Measurements from ENCODE around the gene KRTAP4-12. TPM values are rescaled to one million over a fixed set of nuclear protein-coding genes. Genes with fewer than 3 reads are reported as not detected.
"Not testable (repeated sequence)": the region's sequence is repeated elsewhere in the genome, so short reads cannot be mapped to it uniquely, and the experiment has no call there.

Gene KRTAP4-12
- total and polyA plus RNA-seq, 2 experiments from 2014 or later = not detected

DNA sequence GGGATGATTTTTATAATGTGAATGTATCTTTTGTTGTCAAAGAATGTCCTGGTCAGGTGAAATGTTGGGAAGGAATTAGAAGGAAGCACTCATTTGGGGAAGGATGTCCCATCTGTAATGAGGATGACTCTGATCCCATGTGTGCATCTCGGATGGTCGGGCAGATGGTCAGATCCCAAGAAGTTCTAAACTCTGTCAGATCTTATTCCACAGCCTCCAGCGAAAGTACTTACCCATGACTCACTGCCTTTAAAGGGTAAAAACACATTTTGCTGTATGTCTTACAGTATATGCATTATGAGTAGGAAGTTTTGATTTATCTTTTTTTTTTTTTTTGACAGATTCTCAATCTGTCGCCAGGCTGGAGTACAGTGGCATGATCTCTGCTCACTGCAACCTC lies 5.3 kb downstream of the KRTAP4-12 start:
- no peak overlapping the region for H3K4me3 ChIP-seq
- H3K27ac ChIP-seq = no peak overlapping the region
- TF ChIP-seq, protein P1, sequence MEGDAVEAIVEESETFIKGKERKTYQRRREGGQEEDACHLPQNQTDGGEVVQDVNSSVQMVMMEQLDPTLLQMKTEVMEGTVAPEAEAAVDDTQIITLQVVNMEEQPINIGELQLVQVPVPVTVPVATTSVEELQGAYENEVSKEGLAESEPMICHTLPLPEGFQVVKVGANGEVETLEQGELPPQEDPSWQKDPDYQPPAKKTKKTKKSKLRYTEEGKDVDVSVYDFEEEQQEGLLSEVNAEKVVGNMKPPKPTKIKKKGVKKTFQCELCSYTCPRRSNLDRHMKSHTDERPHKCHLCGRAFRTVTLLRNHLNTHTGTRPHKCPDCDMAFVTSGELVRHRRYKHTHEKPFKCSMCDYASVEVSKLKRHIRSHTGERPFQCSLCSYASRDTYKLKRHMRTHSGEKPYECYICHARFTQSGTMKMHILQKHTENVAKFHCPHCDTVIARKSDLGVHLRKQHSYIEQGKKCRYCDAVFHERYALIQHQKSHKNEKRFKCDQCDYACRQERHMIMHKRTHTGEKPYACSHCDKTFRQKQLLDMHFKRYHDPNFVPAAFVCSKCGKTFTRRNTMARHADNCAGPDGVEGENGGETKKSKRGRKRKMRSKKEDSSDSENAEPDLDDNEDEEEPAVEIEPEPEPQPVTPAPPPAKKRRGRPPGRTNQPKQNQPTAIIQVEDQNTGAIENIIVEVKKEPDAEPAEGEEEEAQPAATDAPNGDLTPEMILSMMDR (IDR thresholded peaks at IDR 0.05; ENCODE audit: low read depth, low read length) = no peak
- H3K9me3 ChIP-seq (ENCODE audit: low read depth) = no peaks in the 10 kb centered on the region
- H3K4me1 ChIP-seq (ENCODE audit: low read depth) = no peaks in the 10 kb centered on the region
- H3K36me3 ChIP-seq = no peaks in the 10 kb centered on the region
- no peaks in the 10 kb centered on the region for H3K27me3 ChIP-seq
- DNase-seq (ENCODE audit: low read depth in 1 of 2, low spot score in 1 of 2) = no peak

DNA sequence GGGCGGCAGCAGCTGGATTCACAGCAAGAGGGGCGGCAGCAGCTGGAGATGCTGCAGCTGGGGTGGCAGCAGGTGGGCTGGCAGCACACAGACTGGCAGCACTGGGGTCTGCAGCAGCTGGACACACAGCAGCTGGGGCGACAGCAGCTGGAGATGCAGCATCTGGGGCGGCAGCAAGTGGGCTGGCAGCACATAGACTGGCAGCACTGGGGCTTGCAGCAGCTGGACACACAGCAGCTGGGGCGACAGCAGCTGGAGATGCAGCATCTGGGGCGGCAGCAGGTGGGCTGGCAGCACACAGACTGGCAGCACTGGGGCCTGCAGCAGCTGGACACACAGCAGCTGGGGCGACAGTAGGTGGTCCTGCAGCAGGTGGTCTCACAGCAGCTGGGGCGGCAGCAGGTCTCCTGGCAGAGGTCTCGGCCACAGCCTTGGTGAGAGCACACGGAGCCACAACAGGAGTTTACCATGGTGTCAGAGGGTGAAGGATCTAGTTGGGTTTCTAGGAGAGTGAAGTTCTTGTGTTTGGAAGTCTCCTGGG lies 6.1 kb downstream of the KRTAP4-12 start, which contains the start of gene KRTAP4-11:
TSS of gene KRTAP4-11 (minus strand) at position 528 of the 541 bp plus-strand sequence. CDS start at position 470, 58 bp downstream.
- H3K27me3 ChIP-seq; DNase-seq (ENCODE audit: low read depth in 1 of 2, low spot score in 1 of 2); H3K36me3 ChIP-seq; H3K9me3 ChIP-seq (ENCODE audit: low read depth); H3K27ac ChIP-seq; H3K4me3 ChIP-seq; H3K4me1 ChIP-seq (ENCODE audit: low read depth): not testable (repeated sequence)

DNA sequence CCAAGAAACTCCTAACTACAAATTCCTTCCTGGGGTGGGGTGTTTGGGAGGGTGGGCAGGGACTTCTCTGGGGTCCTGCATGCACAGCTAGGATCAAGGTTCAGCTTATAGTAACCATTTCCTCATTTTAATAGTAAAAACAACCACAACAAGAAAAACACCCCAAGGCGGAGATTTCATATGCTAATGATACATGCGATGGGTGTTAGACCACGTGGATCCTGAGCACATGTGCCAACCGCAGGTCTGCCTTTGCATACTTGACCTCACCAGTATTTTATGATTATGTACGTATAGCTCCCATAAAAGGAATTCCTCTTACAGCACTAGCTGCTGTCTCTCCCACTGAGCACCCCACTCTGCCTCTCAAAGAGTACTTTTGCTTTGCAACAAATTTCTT lies 7.7 kb downstream of the KRTAP4-12 start:
- no peaks in the 10 kb centered on the region for H3K36me3 ChIP-seq
- no peaks in the 10 kb centered on the region for H3K9me3 ChIP-seq (ENCODE audit: low read depth)
- no peak overlapping the region for H3K27ac ChIP-seq
- H3K4me3 ChIP-seq = no peak overlapping the region
- TF ChIP-seq, protein P1 (IDR thresholded peaks at IDR 0.05; ENCODE audit: low read depth, low read length) = no peak
- no peaks in the 10 kb centered on the region for H3K27me3 ChIP-seq
- no peak for DNase-seq (ENCODE audit: low read depth in 1 of 2, low spot score in 1 of 2)
- H3K4me1 ChIP-seq (ENCODE audit: low read depth) = no peaks in the 10 kb centered on the region

DNA sequence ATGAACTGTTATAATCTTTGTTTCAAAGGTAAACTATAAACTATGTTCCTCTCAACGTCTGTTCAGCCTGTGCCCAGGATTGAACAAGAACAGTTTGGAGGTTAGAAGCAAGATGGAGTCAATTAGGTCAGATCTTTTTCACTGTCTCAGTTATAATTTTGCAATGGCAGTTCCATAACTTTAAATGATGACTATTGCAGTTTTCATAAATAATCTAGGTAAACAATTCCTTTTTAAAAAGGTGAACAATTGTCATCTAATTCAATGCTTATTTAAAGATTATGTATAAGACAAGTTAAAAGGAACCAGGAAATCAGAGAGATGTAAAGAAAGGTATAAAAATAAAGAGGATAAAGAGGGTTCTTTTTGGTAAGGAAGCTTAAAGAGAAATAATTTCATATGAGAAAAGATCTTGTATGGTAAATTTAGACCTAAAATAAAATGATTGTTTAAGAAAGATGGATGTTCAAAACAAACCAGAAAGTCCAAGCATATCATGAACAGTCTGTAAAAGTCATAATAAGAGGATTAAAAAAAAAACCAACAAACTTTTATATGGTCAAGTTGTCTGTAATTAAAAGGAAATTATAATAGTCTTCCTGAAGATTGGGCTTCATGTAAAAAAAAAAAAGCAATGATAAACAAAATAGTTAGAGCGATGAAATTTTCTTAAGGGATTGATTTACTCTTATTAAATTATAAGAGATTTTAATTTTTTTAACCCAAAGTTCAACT lies 12.7 kb downstream of the KRTAP4-12 start:
- no peaks in the 10 kb centered on the region for H3K9me3 ChIP-seq (ENCODE audit: low read depth)
- DNase-seq (ENCODE audit: low read depth in 1 of 2, low spot score in 1 of 2) = no peak

DNA sequence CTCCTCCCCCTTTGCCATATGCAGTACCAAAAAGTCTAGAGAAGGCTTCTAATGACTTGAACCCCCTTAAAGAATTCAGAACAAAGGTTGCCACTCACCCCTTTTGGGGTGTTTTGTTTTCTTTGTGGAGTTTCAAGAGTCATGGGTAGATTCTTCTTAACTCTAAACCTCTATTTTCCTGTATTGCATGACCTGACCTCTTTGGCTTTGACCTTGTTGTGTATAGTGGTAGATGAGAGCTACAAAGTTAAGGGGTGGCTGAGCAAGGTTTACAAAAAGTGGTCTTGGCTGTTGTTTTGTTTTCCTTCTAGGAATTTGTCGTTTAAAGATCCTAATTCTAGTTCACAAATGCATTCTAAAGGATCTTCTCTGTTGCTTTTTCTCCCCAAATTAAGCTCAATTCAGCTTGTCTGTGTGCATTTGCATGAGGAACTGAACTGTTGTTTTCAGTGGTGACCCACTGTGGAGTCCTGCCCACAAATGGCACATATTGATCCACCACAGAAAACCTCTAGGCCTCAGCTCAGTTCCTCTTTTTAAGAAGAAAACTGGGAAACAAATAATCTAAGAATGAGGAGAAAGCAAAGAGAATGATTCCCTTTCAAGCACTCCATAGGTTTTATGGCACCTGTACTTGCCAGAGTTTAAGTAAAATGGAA lies 15.1 kb downstream of the KRTAP4-12 start:
- H3K27me3 ChIP-seq; H3K4me3 ChIP-seq; DNase-seq (ENCODE audit: low read depth in 1 of 2, low spot score in 1 of 2); H3K9me3 ChIP-seq (ENCODE audit: low read depth); H3K36me3 ChIP-seq; H3K4me1 ChIP-seq (ENCODE audit: low read depth); H3K27ac ChIP-seq: not testable (repeated sequence)

More for the DNA sequence above, 12.7 kb downstream of the KRTAP4-12 start:
- Histone ChIP-seq H3K36me3 (no peaks in the 10 kb centered on the region), H3K27ac (no peak overlapping the region), H3K27me3 (no peaks in the 10 kb centered on the region), H3K4me1 (ENCODE audit: low read depth) (no peaks in the 10 kb centered on the region), H3K4me3 (no peak overlapping the region)
- TF ChIP-seq, protein P1 (IDR thresholded peaks at IDR 0.05; ENCODE audit: low read depth, low read length) = no peak

DNA sequence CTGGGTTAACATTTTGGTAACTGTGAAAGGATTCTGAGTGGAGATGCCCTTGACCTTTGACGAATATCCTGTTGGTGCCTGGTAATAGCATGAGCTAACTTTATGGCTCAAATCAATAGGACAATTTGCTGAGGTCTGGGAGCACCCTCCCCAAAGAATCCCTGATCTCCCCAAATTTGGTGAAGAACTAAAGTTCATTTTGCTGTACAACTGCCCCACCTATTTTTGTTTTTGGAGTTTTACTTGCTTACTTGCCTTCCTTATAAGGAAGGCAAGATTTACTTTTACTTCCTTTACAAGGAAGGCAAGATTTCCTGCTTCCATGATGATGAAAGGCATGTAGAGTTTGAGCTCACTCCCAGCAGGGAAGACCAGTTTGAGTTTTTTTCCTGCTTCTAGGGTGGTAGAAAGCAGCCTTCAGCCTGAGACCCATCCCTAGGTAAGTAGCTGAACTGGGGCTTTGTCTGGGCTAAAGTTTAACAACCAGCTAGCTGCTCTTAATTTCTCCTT lies 16.0 kb downstream of the KRTAP4-12 start:
- TF ChIP-seq, protein P1 (IDR thresholded peaks at IDR 0.05; ENCODE audit: low read depth, low read length) = no peak
- H3K27me3 ChIP-seq = no peaks in the 10 kb centered on the region

DNA sequence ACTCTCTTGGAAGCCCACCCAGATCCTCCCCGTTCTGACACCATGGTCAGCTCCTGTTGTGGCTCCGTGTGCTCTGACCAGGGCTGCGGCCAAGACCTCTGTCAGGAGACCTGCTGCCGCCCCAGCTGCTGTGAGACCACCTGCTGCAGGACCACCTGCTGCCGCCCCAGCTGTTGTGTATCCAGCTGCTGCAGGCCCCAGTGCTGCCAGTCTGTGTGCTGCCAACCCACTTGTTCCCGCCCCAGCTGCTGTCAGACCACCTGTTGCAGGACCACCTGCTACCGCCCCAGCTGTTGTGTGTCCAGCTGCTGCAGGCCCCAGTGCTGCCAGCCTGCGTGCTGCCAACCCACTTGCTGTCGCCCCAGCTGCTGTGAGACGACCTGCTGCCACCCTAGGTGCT lies 18.6 kb downstream of the KRTAP4-12 start, which contains the start of gene KRTAP4-9:
TSS of gene KRTAP4-9 (plus strand) at position 43 of the 400 bp plus-strand sequence. CDS start at position 43, 0 bp downstream.
- not testable (repeated sequence) for H3K4me3 ChIP-seq; H3K36me3 ChIP-seq; DNase-seq (ENCODE audit: low read depth in 1 of 2, low spot score in 1 of 2); H3K27me3 ChIP-seq; H3K27ac ChIP-seq; H3K4me1 ChIP-seq (ENCODE audit: low read depth); H3K9me3 ChIP-seq (ENCODE audit: low read depth)

More for the DNA sequence above, 16.0 kb downstream of the KRTAP4-12 start:
- Histone ChIP-seq H3K4me3 (no peak overlapping the region), H3K36me3 (no peaks in the 10 kb centered on the region), H3K27ac (no peak overlapping the region), H3K4me1 (ENCODE audit: low read depth) (no peaks in the 10 kb centered on the region), H3K9me3 (ENCODE audit: low read depth) (no peaks in the 10 kb centered on the region)
- DNase-seq (ENCODE audit: low read depth in 1 of 2, low spot score in 1 of 2) = no peak

DNA sequence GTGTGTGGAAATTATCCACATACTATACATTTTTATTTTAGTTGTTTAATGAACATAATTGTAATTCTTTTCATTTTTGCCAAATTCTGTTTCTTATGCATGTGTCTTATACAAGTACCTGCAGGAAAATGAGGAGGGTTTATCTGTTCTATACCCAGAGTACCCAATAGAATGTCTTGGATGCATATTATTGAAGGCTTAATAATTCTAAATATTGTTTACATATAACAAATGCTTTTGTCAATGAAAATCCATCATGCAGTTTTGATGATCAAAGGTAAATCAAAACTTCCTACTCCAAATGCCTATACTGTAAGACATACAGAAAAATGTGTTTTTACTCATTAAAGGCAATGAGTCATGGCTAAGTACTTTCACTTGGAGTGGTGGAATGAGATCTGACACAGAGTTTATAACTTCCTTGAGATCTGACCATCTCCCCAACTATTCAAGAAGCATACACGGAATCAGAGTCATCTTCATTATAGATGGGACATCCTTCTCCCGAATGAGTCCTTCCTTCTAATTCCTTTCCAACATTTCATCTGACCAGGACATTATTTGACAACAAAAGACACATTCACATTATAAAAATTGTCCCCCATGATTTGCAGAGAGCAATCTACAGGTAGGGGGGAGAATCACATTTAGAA lies 19.5 kb downstream of the KRTAP4-12 start:
- not testable (repeated sequence) for H3K4me1 ChIP-seq (ENCODE audit: low read depth); H3K36me3 ChIP-seq; H3K27me3 ChIP-seq; H3K9me3 ChIP-seq (ENCODE audit: low read depth); DNase-seq (ENCODE audit: low read depth in 1 of 2, low spot score in 1 of 2); H3K27ac ChIP-seq; H3K4me3 ChIP-seq

All from cardiac muscle cell (in vitro differentiated cells and primary cell).